ENCODE data around the gene MTA3. TPM values are rescaled to one million over a fixed set of nuclear protein-coding genes. Genes with fewer than 3 reads are reported as not detected.
A peak's percentile ranks its signal among the peaks of the same experiment; 100 is the strongest.

Gene MTA3
- total and polyA plus RNA-seq, 8 donors, result 16.8 to 28.1 (median 21.6) TPM

- H3K4me1 ChIP-seq, result peaks cover 0 to 12% (median 9%) of the 10 kb centered on the region in 3 donors
- ATAC-seq (no peak), DNase-seq (no peak), FAIRE-seq (no peak)
- H3K27me3 ChIP-seq, result no peaks in the 10 kb centered on the region
- no peak overlapping the region for H3K27ac ChIP-seq
- H3K4me3 ChIP-seq, result no peak overlapping the region
- 68% methylated on average over 4 of the region's 4 CpGs for WGBS, 2 donors
- H3K36me3 ChIP-seq, result peaks cover 0 to 10% (median 0%) of the 10 kb centered on the region in 3 donors
- no peak for TF ChIP-seq CTCF (IDR thresholded peaks at IDR 0.05)
- H3K9me3 ChIP-seq, result no peaks in the 10 kb centered on the region
- intact Hi-C loops (cut with DNase I), result loop anchor here in 2 of 3 donors (10.0 kb wide), 1 partner anchor 145 kb away; no protein-coding TSS in a partner anchor
Observed at GRCh38 chr2:42659609-42660008, 91.2 kb downstream of the MTA3 start.

GRCh38 chr2:42663106-42663780, 94.8 kb downstream of the MTA3 start:
- DNase-seq (peak; percentile 51 to 83 (median 67)), FAIRE-seq (peak; percentile 78), ATAC-seq (peak; percentile 86 to 99 (median 96))
- no peaks in the 10 kb centered on the region for H3K27me3 ChIP-seq
- no peak overlapping the region for H3K27ac ChIP-seq
- WGBS, 2 donors, result 26 to 33% methylated on average over 3 of the region's 3 CpGs
- no peaks in the 10 kb centered on the region for H3K9me3 ChIP-seq
- peak; percentile 80 to 95 (median 92) for TF ChIP-seq CTCF (IDR thresholded peaks at IDR 0.05)
- H3K36me3 ChIP-seq, result peaks cover 0 to 4% (median 0%) of the 10 kb centered on the region in 3 donors
- peaks cover 0 to 12% (median 9%) of the 10 kb centered on the region in 3 donors for H3K4me1 ChIP-seq
- intact Hi-C loops (cut with DNase I), result loop anchor here in 2 of 3 donors (10.0 kb wide), 1 partner anchor 148 kb away; no protein-coding TSS in a partner anchor
- no peak overlapping the region for H3K4me3 ChIP-seq

- DNase-seq (no peak), ATAC-seq (peak in 2 of 4 donors; percentile 19 to 36), FAIRE-seq (no peak)
- H3K27me3 ChIP-seq, result no peaks in the 10 kb centered on the region
- H3K4me3 ChIP-seq, result no peak overlapping the region
- H3K27ac ChIP-seq, result no peak overlapping the region
- no peak for TF ChIP-seq CTCF (IDR thresholded peaks at IDR 0.05)
- no peaks in the 10 kb centered on the region for H3K9me3 ChIP-seq
- intact Hi-C loops (cut with DNase I), result loop anchor here in 2 of 3 donors (10.0 kb wide), 1 partner anchor 149 kb away; no protein-coding TSS in a partner anchor
- 33 to 46% methylated on average over 3 of the region's 3 CpGs for WGBS, 2 donors
- H3K4me1 ChIP-seq, result peaks cover 0 to 12% (median 9%) of the 10 kb centered on the region in 3 donors
- peaks cover 0 to 4% (median 0%) of the 10 kb centered on the region in 3 donors for H3K36me3 ChIP-seq
Observed at GRCh38 chr2:42663828-42664227, 95.4 kb downstream of the MTA3 start.

- intact Hi-C loops (cut with DNase I), result no loop called here
- Histone ChIP-seq H3K4me1 (no peaks in the 10 kb centered on the region), H3K36me3 (no peaks in the 10 kb centered on the region), H3K9me3 (no peaks in the 10 kb centered on the region), H3K27me3 (no peaks in the 10 kb centered on the region), H3K4me3 (no peak overlapping the region), H3K27ac (no peak overlapping the region)
- WGBS, 2 donors, result 96 to 97% methylated on average over 1 of the region's 1 CpG
- DNase-seq, result no peak
- FAIRE-seq, result no peak
- ATAC-seq, result no peak
- TF ChIP-seq CTCF (IDR thresholded peaks at IDR 0.05), result no peak
Observed at GRCh38 chr2:42673989-42674579, 105.7 kb downstream of the MTA3 start.

- ATAC-seq, result no peak
- intact Hi-C loops (cut with DNase I), result no loop called here
- H3K9me3 ChIP-seq, result no peaks in the 10 kb centered on the region
- no peaks in the 10 kb centered on the region for H3K27me3 ChIP-seq
- H3K27ac ChIP-seq, result no peak overlapping the region
- H3K4me3 ChIP-seq, result no peak overlapping the region
- no peak for TF ChIP-seq CTCF (IDR thresholded peaks at IDR 0.05)
- FAIRE-seq, result no peak
- DNase-seq, result no peak
- no peaks in the 10 kb centered on the region for H3K36me3 ChIP-seq
- 94 to 98% methylated on average over 2 of the region's 2 CpGs for WGBS, 2 donors
- no peaks in the 10 kb centered on the region for H3K4me1 ChIP-seq
Observed at GRCh38 chr2:42675815-42676214, 107.4 kb downstream of the MTA3 start.
